ENCODE measurements around the gene EMP2.
"Not testable (repeated sequence)": the region's sequence is repeated elsewhere in the genome, so short reads cannot be mapped to it uniquely, and the experiment has no call there.

The EMP2 gene

DNA sequence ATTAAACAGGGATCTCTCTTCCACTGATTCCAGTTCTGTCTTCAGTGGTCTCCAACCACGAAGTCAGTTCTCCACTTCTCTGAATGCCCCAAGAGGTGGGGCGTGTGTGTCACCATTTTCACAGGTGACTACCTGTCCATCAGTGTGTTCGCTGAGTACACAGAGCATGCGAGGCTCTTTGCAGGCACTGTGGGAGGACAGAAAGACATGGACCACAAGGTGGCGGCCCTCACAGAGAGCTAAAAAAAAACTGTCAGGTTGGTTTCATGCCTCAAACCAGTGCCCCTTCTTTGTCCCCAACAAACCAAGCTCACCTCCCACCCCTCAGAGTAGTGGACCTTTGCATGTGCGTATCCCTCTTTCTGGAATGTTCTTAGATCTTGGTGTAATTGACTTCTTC is 13.8 kb downstream of the EMP2 start:
- no peak for DNase-seq (ENCODE audit: low read depth)
- H3K4me3 ChIP-seq (ENCODE audit: low read length): no peak overlapping the region
- TF ChIP-seq, protein P1, sequence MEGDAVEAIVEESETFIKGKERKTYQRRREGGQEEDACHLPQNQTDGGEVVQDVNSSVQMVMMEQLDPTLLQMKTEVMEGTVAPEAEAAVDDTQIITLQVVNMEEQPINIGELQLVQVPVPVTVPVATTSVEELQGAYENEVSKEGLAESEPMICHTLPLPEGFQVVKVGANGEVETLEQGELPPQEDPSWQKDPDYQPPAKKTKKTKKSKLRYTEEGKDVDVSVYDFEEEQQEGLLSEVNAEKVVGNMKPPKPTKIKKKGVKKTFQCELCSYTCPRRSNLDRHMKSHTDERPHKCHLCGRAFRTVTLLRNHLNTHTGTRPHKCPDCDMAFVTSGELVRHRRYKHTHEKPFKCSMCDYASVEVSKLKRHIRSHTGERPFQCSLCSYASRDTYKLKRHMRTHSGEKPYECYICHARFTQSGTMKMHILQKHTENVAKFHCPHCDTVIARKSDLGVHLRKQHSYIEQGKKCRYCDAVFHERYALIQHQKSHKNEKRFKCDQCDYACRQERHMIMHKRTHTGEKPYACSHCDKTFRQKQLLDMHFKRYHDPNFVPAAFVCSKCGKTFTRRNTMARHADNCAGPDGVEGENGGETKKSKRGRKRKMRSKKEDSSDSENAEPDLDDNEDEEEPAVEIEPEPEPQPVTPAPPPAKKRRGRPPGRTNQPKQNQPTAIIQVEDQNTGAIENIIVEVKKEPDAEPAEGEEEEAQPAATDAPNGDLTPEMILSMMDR (conservative IDR thresholded peaks at IDR 0.05; ENCODE audit: low read length): no peak

DNA sequence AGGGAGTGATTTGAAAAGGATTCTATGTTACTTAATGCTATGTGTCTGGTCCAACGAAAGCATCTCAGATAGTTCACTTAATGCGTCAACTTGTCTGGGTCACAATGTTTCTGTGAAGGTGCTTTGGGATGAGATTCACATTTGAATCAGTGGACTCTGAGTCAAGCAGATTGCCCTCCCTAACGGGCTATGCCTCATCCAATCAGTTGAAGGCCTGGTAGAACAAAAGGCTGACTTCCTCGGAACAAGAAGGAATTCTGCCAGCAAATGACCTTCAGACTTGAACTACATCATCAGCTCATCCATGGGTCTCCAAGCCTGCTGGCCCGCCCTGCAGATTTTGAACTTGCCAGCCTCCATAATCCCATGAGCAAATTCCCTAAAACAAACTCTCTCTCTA is 15.2 kb downstream of the EMP2 start:
- DNase-seq (ENCODE audit: low read depth): no peak
- no peak overlapping the region for H3K4me3 ChIP-seq (ENCODE audit: low read length)
- TF ChIP-seq, protein P1 (conservative IDR thresholded peaks at IDR 0.05; ENCODE audit: low read length): no peak

DNA sequence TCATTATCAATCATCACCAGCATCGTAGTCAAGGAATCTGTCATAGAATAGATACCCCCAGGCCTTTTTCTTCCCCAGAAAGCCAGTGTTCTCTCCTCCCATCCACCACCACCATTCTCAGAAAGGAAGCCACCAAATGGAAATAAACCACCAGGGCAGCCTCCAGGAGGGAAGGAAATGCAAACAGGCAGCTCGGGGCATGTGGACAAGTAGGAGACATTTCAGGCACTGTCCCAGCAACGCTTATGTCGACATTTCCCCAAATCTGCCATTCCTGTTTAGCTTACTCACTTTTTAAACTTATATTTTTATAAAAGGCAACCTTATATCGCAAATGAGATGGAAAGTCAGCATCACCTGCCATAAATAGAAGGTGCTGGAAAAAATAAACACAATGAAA is 15.8 kb downstream of the EMP2 start:
- H3K4me3 ChIP-seq (ENCODE audit: low read length): no peak overlapping the region
- TF ChIP-seq, protein P1 (conservative IDR thresholded peaks at IDR 0.05; ENCODE audit: low read length): no peak
- DNase-seq (ENCODE audit: low read depth): no peak

DNA sequence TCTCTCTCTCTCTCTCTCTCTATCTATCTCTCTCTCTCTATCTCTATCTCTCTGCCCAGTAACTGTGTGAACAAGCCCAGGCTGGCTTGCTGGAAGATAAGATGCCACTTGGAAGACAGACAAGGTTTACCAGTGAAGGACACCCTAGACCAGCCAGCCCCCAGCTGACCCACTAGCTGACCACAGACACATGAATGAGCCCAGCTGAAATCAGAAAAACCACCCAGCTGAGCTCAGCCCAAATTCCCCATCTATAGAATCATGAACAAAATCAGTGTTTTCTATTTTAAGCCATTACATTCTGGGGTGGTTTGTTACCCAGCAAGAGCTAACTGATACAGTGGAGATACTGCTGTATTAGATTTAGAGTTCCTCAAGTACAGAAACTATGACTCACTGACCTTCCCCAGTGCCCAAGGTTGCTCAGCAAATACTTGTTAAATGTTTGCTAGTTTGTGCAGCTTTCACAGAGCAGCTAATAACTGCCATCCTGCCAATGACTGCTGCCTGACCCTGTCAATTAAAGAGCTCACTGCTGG is 18.0 kb downstream of the EMP2 start:
- no peak for DNase-seq (ENCODE audit: low read depth)
- TF ChIP-seq, protein P1 (conservative IDR thresholded peaks at IDR 0.05; ENCODE audit: low read length): no peak
- no peak overlapping the region for H3K4me3 ChIP-seq (ENCODE audit: low read length)

DNA sequence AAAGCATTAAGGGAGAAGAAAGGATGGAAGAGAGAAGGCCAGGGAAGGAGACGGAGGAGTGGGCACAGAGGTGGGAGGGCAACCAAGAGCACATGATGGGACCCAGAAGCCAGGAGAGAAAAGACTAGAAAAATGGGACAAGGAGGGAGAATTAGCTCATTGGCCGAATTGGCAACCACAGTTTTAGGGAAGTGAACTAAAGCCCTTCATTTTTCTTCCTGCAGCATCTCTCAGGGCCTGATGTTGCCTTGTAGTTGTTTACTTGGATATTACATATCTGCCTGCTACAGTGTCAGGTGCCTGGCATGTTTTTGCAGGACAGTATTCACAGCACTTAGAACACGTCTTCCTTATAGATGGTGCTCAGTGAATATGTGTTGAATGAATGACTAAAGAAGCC is 19.0 kb downstream of the EMP2 start:
- TF ChIP-seq, protein P1 (conservative IDR thresholded peaks at IDR 0.05; ENCODE audit: low read length): no peak
- no peak for DNase-seq (ENCODE audit: low read depth)
- no peak overlapping the region for H3K4me3 ChIP-seq (ENCODE audit: low read length)

DNA sequence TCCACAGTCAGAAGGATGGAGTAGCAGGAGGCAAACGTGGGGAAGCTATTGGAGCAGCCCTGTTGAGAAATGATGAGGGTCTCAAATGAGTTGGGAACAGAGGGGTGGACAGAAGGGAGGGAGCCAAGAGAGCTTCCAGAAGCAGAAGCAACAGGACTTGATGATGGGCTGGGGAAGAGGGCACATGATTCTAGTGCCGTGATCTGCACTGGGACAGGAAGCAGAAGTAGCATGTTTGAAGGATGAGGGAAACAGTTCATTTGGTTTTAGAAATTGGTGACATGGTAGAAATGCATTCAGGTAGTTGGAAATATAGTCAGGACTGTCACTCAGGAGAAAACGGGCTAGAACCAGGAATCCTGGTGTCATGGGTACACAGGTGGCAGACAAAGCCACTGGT is 19.4 kb downstream of the EMP2 start:
- TF ChIP-seq, protein P1 (conservative IDR thresholded peaks at IDR 0.05; ENCODE audit: low read length): no peak
- H3K4me3 ChIP-seq (ENCODE audit: low read length): no peak overlapping the region
- no peak for DNase-seq (ENCODE audit: low read depth)

DNA sequence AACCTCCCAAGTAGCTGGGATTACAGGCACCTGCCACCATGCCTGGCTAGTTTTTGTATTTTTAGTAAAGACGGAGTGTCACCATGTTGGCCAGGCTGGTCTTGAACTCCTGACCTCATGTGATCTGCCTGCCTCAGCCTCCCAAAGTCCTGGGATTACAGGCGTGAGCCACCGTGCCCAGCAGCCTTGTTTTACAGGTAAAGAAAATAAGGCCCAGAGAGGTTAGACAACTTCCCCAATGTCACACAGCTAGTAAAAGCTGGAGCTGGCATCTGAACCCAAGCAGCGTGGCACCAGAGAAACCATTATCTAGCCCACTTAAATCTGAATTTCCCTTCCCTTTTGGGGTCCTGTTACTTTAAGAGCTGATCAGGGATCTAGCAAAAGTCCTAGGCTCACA is 20.6 kb downstream of the EMP2 start:
- not testable (repeated sequence) for DNase-seq (ENCODE audit: low read depth); H3K4me3 ChIP-seq (ENCODE audit: low read length)
